Caco-2 (cell line): Measurements from ENCODE around the gene MRPL11. TPM values are rescaled to one million over a fixed set of nuclear protein-coding genes. Genes with fewer than 3 reads are reported as not detected.

Experiments
- BruUV-seq: library from RNA; stranded (reverse); fragments of 400-500 nt; replicated peaks from 2 replicates; lab custom pipeline; 2021; lab: Mats Ljungman, UMichigan
- CTCF ChIA-PET: fragments of 300-600 bp; sonication (Branson Sonifier 250); formaldehyde crosslinking; loops from one replicate; lab custom pipeline; 2022; ENCODE audit warnings: antibody characterized with exemption; lab: Charles Lee
- POLR2A ChIA-PET: fragments of 300-600 bp; sonication (Branson Sonifier 250); formaldehyde crosslinking; loops from one replicate; lab custom pipeline; 2022; ENCODE audit warnings: antibody characterized with exemption; lab: Charles Lee
- DNase-seq, 2 experiments: peaks; one replicate each; pipeline versions ENCODE4 v3.0.0 to v3.0.0-alpha.2; 2020 to 2022
- H3K27me3 ChIP-seq: replicated peaks from 2 replicates; pipeline ENCODE4 v1.6.0; 2011; ENCODE audit warnings: low read length; ENCODE audit not compliant: control insufficient read depth, insufficient read depth
- H3K36me3 ChIP-seq: 2 replicates; pipeline ENCODE4 v1.5.1; 2011; ENCODE audit warnings: low read length; ENCODE audit not compliant: control insufficient read depth, insufficient read depth
- H3K4me1 ChIP-seq: fragments of 250-450 bp; sonication (Bioruptor Pico); 2 replicates; pipeline ENCODE4 v1.5.1; 2020; ENCODE audit warnings: mild to moderate bottlenecking
- H3K4me3 ChIP-seq: 2 replicates; pipeline ENCODE4 v1.5.1; 2011; ENCODE audit warnings: low read depth, mild to moderate bottlenecking, control low read depth, low read length
- H3K9me3 ChIP-seq: fragments of 250-450 bp; sonication (Bioruptor Pico); 2 replicates; pipeline ENCODE4 v1.5.1; 2020; ENCODE audit warnings: mild to moderate bottlenecking, moderate library complexity
- H3K27ac Mint-ChIP-seq: one replicate; pipeline ENCODE4 v1.8.0; 2022; ENCODE audit warnings: mixed read lengths; ENCODE audit not compliant: unreplicated experiment
- H3K27me3 Mint-ChIP-seq: one replicate; pipeline ENCODE4 v1.8.0; 2022; ENCODE audit warnings: mixed read lengths; ENCODE audit not compliant: insufficient read depth, unreplicated experiment
- H3K36me3 Mint-ChIP-seq: one replicate; pipeline ENCODE4 v1.8.0; 2022; ENCODE audit warnings: mild to moderate bottlenecking, mixed read lengths; ENCODE audit not compliant: insufficient read depth, unreplicated experiment
- H3K4me1 Mint-ChIP-seq: one replicate; pipeline ENCODE4 v1.8.0; 2022; ENCODE audit warnings: low read depth, mixed read lengths; ENCODE audit not compliant: unreplicated experiment
- H3K4me3 Mint-ChIP-seq: one replicate; pipeline ENCODE4 v1.8.0; 2022; ENCODE audit warnings: mild to moderate bottlenecking, moderate library complexity, mixed read lengths; ENCODE audit not compliant: unreplicated experiment
- H3K9me3 Mint-ChIP-seq: one replicate; pipeline ENCODE4 v1.8.0; 2022; ENCODE audit warnings: mixed read lengths; ENCODE audit not compliant: unreplicated experiment
- intact Hi-C: fragments of 100-400 bp; cut with micrococcal nuclease; formaldehyde crosslinking; loops from one replicate; pipeline ENCODE4 v1.10.0; 2022; ENCODE audit not compliant: unreplicated experiment
- total RNA-seq: library from RNA; stranded (reverse); gene quantifications from 2 replicates; pipeline ENCODE4 v1.2.3, GENCODE V29; 2022
- TF ChIP-seq, protein P1 (sequence below), 2 experiments: fragments of 200-600 bp in 1 of 2; IDR thresholded peaks; 1 replicate in 1 of 2; 2 replicates in 1 of 2; pipeline versions ENCODE4 v1.5.1 to v1.8.0; 2011 to 2022; ENCODE audit warnings: antibody characterized with exemption in 1 of 2, control low read depth in 1 of 2, inconsistent platforms in 1 of 2, low read depth in 1 of 2, low read length in 1 of 2, mild to moderate bottlenecking in 1 of 2, moderate library complexity in 1 of 2; ENCODE audit not compliant: insufficient read depth in 1 of 2, severe bottlenecking in 1 of 2, unreplicated experiment in 1 of 2

The MRPL11 gene
- total RNA-seq, 1 experiment from 2014 or later = 206 TPM

DNA sequence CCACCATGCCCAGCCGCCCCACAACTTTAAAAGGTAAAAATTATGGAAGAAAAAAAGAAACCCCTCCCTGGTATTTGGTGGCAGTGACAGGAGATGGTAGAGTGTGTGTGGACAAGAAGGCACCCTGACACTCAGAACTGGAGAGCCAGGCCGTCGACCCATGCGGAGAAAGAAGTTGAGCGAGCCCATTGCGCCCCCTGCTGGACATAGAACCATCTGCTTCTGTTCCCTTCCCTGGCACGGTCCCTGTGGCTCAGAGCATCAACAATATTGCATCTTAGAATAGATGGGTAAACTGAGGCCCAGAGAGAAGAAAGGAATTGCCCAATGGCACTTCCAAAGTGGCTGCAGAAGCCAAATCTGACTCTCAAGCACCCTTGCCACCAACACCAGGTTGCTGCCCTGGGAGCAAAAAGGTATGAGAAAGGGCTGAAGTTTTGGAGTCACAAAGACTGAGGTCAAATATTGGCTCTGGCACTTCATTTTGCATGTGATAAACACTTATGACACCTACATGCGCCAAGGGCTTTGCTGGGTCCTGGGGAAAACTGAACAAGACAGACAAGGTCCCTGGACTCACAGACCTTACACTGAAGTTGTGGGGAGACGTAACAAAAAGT, 8.6 kb downstream of the MRPL11 start:
- H3K4me1 Mint-ChIP-seq = no peaks in the 10 kb centered on the region
- DNase-seq = peak; percentile 78 to 85
- intact Hi-C loops = loop anchor here (1.0 kb wide), 2 partner anchors 22 to 49 kb away; no protein-coding TSS in a partner anchor

DNA sequence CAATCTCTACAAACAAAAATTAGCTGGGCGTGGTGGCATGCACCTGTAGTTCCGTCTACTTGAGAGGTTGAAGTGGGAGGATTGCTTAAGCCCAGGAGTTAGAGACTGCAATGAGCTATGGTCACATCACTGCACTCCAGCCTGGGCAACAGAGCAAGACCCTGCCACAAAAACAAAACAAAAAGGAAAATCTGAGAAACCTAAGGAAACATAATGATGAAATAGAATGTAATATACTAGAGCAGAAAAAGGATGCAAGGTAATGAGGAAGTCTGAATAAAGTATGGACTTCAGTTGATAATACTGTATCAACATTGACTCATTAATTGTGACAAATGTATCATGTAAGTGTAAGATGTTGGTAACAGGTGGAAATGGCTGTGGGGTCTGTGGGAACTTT, 9.7 kb downstream of the MRPL11 start:
- Mint-ChIP-seq H3K4me1 (no peaks in the 10 kb centered on the region), H3K36me3 (peaks cover 23% of the 10 kb centered on the region), H3K27ac (no peak overlapping the region), H3K4me3 (no peak overlapping the region), H3K27me3 (no peaks in the 10 kb centered on the region), H3K9me3 (no peaks in the 10 kb centered on the region)
- H3K4me1 ChIP-seq = no peaks in the 10 kb centered on the region
- CTCF ChIA-PET = interaction anchor here (1.1 to 1.4 kb wide), 3 partner anchors 10 to 250 kb away, joined by 3 to 11 read pairs (median 6); partner anchors contain the start of gene MRPL11
- no peaks in the 10 kb centered on the region for H3K9me3 ChIP-seq
- POLR2A ChIA-PET = no interaction called here
- TF ChIP-seq, protein P1, sequence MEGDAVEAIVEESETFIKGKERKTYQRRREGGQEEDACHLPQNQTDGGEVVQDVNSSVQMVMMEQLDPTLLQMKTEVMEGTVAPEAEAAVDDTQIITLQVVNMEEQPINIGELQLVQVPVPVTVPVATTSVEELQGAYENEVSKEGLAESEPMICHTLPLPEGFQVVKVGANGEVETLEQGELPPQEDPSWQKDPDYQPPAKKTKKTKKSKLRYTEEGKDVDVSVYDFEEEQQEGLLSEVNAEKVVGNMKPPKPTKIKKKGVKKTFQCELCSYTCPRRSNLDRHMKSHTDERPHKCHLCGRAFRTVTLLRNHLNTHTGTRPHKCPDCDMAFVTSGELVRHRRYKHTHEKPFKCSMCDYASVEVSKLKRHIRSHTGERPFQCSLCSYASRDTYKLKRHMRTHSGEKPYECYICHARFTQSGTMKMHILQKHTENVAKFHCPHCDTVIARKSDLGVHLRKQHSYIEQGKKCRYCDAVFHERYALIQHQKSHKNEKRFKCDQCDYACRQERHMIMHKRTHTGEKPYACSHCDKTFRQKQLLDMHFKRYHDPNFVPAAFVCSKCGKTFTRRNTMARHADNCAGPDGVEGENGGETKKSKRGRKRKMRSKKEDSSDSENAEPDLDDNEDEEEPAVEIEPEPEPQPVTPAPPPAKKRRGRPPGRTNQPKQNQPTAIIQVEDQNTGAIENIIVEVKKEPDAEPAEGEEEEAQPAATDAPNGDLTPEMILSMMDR (IDR thresholded peaks at IDR 0.05; ENCODE audit: insufficient read depth in 1 of 2, low read depth in 1 of 2, low read length in 1 of 2, severe bottlenecking in 1 of 2, unreplicated experiment in 1 of 2) = no peak
- no TSS peak for BruUV-seq
- DNase-seq = no peak
- H3K27me3 ChIP-seq = no peaks in the 10 kb centered on the region
- no peak overlapping the region for H3K4me3 ChIP-seq
- intact Hi-C loops = no loop called here
- H3K36me3 ChIP-seq = no peaks in the 10 kb centered on the region

More for the DNA sequence above, 8.6 kb downstream of the MRPL11 start:
- no peaks in the 10 kb centered on the region for H3K4me1 ChIP-seq
- Mint-ChIP-seq H3K4me3 (no peak overlapping the region), H3K9me3 (no peaks in the 10 kb centered on the region), H3K36me3 (peaks cover 35% of the 10 kb centered on the region), H3K27ac (no peak overlapping the region), H3K27me3 (no peaks in the 10 kb centered on the region)
- POLR2A ChIA-PET = interaction anchor here (0.6 to 0.7 kb wide), 3 partner anchors 21 to 426 kb away, joined by 3 to 5 read pairs (median 3); no protein-coding TSS in a partner anchor
- TF ChIP-seq, protein P1 (IDR thresholded peaks at IDR 0.05; ENCODE audit: insufficient read depth in 1 of 2, low read depth in 1 of 2, low read length in 1 of 2, severe bottlenecking in 1 of 2, unreplicated experiment in 1 of 2) = peak; percentile 94 to 96
- no peaks in the 10 kb centered on the region for H3K36me3 ChIP-seq
- CTCF ChIA-PET = interaction anchor here (0.7 to 1.6 kb wide), 6 partner anchors 9 to 116 kb away, joined by 4 to 11 read pairs (median 6); partner anchors contain the start of genes MRPL11 and ZDHHC24
- H3K9me3 ChIP-seq = no peaks in the 10 kb centered on the region
- no peak overlapping the region for H3K4me3 ChIP-seq
- H3K27me3 ChIP-seq = no peaks in the 10 kb centered on the region
- BruUV-seq = no TSS peak

DNA sequence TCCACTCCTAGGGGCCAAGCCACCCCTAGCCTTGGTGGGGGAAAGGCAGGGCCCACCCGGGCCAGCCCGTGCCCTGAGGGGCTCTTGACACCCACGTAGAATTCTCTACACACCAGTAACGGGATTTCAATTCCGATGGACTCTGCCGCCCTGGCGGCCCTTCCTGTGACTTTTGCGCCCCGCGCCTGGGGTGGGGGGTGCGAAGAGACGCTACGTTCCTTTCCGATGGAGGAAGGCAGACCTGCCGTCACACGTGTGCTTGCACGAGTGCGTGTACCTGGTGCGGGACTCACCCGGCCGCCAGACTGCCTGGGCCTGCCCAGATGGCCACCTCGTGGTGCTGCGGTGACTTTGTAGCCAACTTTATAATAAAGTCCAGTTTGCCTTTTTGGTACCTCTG, 12.3 kb downstream of the MRPL11 start:
- intact Hi-C loops = no loop called here
- H3K4me3 Mint-ChIP-seq = no peak overlapping the region
- Histone ChIP-seq H3K4me1 (no peaks in the 10 kb centered on the region), H3K9me3 (peaks cover 7% of the 10 kb centered on the region; the same call in 1 of the 2 replicates), H3K4me3 (no peak overlapping the region), H3K27me3 (no peaks in the 10 kb centered on the region), H3K36me3 (no peaks in the 10 kb centered on the region)
- ChIA-PET POLR2A (no interaction called here), CTCF (no interaction called here)
- TF ChIP-seq, protein P1 (IDR thresholded peaks at IDR 0.05; ENCODE audit: insufficient read depth in 1 of 2, low read depth in 1 of 2, low read length in 1 of 2, severe bottlenecking in 1 of 2, unreplicated experiment in 1 of 2) = no peak
- H3K4me1 Mint-ChIP-seq = no peaks in the 10 kb centered on the region
- DNase-seq = no peak
- peaks cover 13% of the 10 kb centered on the region for H3K36me3 Mint-ChIP-seq
- peaks cover 3% of the 10 kb centered on the region for H3K27me3 Mint-ChIP-seq
- no peak overlapping the region for H3K27ac Mint-ChIP-seq
- H3K9me3 Mint-ChIP-seq = no peaks in the 10 kb centered on the region
- BruUV-seq = no TSS peak
